Measurements from ENCODE around the gene TRMT10C.

TRMT10C gene

DNA sequence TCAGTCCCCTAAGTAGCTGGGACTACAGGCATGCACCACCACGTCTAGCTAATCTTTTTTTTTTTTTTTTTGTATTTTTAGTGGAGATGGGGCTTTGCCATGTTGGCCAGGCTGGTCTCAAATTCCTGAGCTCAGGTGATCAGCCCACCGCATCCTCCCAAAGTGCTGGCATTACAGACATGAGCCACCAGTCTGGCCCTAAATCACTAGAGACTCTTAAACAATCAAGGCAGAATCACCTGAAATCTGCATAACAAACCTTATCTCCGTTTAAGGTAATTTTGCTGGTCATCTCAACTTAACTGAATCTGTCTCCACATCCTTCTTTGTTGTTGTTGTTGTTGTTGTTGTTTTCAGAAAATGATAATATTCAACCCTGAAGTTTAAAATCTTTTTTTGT is 5.6 kb upstream of the TRMT10C start:
- H3K27ac ChIP-seq = no peak overlapping the region
- TF ChIP-seq, protein P1, sequence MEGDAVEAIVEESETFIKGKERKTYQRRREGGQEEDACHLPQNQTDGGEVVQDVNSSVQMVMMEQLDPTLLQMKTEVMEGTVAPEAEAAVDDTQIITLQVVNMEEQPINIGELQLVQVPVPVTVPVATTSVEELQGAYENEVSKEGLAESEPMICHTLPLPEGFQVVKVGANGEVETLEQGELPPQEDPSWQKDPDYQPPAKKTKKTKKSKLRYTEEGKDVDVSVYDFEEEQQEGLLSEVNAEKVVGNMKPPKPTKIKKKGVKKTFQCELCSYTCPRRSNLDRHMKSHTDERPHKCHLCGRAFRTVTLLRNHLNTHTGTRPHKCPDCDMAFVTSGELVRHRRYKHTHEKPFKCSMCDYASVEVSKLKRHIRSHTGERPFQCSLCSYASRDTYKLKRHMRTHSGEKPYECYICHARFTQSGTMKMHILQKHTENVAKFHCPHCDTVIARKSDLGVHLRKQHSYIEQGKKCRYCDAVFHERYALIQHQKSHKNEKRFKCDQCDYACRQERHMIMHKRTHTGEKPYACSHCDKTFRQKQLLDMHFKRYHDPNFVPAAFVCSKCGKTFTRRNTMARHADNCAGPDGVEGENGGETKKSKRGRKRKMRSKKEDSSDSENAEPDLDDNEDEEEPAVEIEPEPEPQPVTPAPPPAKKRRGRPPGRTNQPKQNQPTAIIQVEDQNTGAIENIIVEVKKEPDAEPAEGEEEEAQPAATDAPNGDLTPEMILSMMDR (conservative IDR thresholded peaks at IDR 0.05) = no peak

DNA sequence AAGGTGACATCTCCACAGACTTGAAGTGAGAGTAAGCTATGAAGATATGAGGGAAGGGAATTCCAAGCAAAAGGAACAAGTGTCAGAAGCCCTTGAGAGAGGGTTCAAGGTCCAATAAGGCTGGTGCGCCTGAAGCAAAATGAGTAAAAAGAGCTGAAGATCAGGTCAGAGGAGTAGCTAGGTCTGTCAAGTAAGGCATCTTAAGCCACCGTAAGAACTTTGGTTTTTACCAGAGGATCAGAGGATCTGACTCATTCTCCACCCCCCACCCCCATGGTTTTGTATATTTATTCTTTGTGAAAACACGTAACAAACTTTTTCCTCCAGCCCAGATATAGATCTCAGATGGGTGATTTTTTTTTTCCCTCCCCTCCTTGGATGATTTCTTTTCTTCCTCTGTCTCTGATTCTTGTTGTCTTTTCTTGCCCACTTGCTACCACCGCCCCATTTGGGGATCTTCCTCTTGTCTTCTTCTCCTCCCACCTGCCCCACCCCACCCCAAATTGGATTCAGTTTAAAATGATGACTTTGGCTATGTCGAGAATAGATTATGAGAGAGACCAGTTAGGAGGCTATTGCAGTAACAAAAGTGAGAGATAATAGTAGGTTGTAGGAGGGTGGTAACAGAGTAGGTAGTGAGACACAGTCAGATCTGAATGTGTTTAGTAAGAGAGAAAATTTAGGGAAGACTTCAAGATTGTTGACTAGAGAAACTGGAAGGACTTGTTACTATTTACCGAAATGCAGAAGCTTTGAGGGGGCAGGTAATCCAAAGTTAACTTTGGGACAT is 6.1 kb downstream of the TRMT10C start:
- TF ChIP-seq, protein P1 (conservative IDR thresholded peaks at IDR 0.05) = no peak
- no peak overlapping the region for H3K27ac ChIP-seq

DNA sequence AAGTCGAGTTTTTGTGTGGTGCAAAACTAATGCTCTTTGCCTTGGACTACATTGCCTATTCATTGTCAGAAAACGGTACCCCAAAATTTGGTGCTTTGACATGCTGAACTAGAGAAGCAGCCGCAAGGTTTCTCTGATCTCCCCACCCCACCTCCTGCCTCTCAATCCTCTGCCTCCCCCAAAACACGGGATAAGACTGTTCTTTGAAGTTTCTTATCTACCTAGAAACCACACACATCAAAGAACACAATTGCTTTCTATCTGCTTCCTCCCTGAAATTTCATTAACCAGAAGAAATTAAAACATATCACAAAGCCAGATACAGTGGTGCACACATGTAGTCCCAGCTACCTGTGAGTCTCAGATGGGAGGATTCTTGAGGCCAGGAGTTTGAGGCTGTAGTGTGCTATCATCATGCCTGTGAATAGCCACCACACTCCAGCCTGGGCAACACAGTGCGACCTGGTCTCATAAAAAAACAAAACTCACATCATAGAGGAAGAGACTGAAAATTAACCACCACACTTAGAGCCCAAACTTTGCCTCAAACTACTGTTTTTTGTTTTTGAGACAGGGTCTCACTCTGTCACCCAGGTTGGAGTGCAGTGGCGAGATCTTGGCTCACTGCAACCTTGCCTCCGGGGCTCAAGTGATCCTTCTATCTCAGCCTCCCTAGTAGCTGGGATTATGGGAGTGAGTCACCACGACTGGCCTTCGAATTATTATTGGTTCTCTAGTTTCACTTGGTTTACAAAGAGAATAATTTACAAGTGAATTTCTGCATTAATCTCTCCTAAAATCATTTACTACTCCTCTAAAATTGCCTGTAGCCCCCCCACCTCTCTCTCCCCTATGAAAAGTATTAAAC is 9.6 kb downstream of the TRMT10C start:
- TF ChIP-seq, protein P1 (conservative IDR thresholded peaks at IDR 0.05) = no peak
- no peak overlapping the region for H3K27ac ChIP-seq

DNA sequence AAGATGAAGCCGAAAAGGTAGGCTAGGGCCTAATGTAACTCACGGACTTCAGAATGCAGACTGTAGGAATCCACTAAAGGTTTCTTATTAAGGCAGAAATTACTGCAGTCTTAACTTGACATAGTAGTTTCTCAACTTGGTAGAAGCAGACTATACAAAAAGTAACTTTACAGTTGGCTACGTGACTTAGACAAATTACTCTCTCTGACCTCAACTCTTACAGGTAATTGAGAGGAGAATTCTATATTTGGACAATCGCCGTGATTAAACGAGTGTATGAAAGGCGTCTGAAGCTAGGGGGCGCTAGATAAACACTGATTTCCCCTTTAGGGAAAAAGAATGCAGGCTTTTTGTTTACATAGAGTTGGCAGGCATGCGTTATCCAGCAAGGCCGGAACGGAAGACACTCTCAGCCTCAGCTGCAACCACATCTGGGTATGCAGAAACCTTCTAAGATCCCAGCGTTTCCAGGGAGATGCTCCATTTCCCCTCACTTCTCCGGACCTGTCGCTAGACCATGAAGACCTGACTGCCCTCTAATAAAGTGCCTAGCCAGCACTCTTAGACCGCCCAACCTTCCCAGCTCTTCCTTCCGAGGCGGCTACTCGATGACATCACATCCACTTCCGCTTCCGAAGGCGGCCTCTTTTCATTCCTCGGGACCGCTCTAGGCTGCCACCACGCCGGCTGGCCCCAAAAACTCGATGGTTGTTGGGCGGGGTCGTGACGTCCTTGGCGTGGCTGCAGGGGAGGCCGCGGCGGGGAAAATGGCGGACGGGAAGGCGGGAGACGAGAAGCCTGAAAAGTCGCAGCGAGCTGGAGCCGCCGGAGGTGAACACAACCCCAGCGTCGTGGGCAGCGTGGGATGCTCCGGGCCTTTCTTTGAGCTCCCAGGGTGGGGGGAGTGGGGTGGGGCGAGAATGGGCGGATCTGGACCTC is 12.1 kb downstream of the TRMT10C start, which contains the start of gene PCNP:
TSS of gene PCNP (plus strand) at position 732 of the 939 bp plus-strand sequence. CDS start at position 768, 36 bp downstream.
- peak within 1 kb of the TSS; percentile 94 for H3K27ac ChIP-seq

DNA sequence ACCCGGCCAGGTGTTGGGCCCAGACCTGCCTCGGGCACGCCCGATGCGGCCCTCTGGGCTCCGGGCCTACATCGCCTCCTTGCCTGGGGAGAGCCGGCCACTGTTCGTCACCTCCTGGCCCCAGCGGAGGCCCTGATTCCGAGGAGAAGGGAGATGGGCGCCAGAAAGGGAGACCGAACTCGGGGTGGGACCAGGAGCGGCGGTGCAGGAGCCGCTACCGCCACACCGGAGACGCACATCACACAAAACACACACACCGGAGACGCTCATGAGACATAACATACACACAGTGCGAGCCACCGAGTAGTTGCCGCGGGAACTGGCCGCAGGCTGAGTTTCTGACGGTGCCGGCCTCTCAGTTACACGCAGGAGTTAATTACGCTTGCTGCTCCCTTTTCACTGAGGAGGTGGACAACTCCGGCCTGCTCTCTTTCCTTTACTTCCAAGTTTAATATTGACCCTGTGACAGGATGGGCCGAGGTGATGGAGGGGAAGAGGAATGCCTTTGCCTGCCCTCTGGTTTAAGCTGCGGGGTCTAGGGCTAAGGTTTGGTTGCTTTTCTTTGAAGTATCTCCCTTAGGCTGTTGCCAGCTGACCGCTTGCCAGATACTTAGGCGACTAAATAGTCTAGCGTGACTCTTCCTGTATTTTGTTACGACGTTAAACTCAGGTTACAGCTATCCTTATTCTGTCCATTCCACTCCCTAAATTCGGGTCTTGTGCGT is 12.9 kb downstream of the TRMT10C start:
- peak overlapping the region; percentile 94 for H3K27ac ChIP-seq
- TF ChIP-seq, protein P1 (conservative IDR thresholded peaks at IDR 0.05) = no peak

More for the DNA sequence above, 12.1 kb downstream of the TRMT10C start, which contains the start of gene PCNP:
- TF ChIP-seq, protein P1 (conservative IDR thresholded peaks at IDR 0.05) = peak; percentile 87

DNA sequence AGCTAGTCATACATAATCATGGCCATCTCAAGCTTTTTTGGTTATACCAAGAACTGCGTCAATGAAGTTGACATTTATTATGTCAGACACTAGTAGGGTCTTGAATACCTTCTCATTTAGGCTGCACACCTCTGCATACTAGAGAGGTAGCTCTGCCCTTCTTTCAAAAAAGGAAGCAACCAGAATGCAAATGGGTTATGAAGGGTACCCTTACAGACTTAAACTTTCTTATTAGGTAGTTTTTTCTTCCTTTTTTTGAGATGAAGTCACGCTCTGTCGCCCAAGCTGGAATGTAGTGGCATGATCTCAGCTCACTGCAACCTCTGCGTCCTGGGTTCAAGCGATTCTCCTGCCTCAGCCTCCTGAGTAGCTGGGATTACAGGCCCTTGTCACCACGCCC is 15.6 kb downstream of the TRMT10C start:
- TF ChIP-seq, protein P1 (conservative IDR thresholded peaks at IDR 0.05) = no peak
- no peak overlapping the region for H3K27ac ChIP-seq
